ENCODE data around the gene NSD1. TPM values are rescaled to one million over a fixed set of nuclear protein-coding genes. Genes with fewer than 3 reads are reported as not detected.

NSD1 gene
- total RNA-seq, 1 experiment from 2014 or later = 62.2 TPM

DNA sequence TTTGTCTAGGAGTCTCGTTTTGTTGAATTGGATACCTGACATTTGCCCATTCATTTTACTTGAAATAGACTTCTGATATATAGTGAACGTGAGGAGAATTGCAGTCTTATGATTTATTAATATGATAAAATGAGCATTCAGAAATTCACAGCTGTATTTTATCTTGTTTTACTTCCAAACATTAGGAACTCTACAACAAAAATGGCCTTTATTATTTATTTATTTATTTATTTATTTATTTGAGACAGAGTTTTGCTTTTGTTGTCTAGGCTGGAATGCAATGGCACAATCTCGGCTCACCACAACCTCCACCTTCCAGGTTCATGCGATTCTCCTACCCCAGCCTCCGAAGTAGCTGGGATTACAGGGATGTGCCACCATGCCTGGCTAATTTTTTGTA lies 108.7 kb downstream of the NSD1 start:
- ChIA-PET CTCF (no interaction called here), POLR2A (ENCODE audit: unreplicated experiment) (no interaction called here)
- Histone ChIP-seq H3K4me2 (no peak overlapping the region), H3F3A (ENCODE audit: insufficient read depth, low read depth) (no peaks in the 10 kb centered on the region; the same call in 1 of the 2 replicates), H3K27ac (no peak overlapping the region), H3K4me3 (no peak overlapping the region), H2AFZ (no peak overlapping the region), H4K20me1 (ENCODE audit: insufficient read depth) (no peaks in the 10 kb centered on the region), H3K9me2 (ENCODE audit: insufficient read depth) (no peaks in the 10 kb centered on the region), H3K36me3 (ENCODE audit: low read depth) (peaks cover 24% of the 10 kb centered on the region; the same call in 1 of the 2 replicates), H3K9me3 (ENCODE audit: insufficient read depth, low read depth) (no peaks in the 10 kb centered on the region), H3K27me3 (ENCODE audit: insufficient read depth, low read depth) (no peaks in the 10 kb centered on the region), H3K79me2 (ENCODE audit: low read depth) (no peaks in the 10 kb centered on the region), H3K4me1 (replicated peaks; ENCODE audit: insufficient read depth) (no peaks in the 10 kb centered on the region)
- intact Hi-C loops (cut with micrococcal nuclease; ENCODE audit: unreplicated experiment) = no loop called here
- BruUV-seq (replicated peaks) = no TSS peak
- DNase-seq = no peak
- no peak for TF ChIP-seq EZH2 (IDR thresholded peaks at IDR 0.05; ENCODE audit: low read depth)
- TF ChIP-seq, protein P1, sequence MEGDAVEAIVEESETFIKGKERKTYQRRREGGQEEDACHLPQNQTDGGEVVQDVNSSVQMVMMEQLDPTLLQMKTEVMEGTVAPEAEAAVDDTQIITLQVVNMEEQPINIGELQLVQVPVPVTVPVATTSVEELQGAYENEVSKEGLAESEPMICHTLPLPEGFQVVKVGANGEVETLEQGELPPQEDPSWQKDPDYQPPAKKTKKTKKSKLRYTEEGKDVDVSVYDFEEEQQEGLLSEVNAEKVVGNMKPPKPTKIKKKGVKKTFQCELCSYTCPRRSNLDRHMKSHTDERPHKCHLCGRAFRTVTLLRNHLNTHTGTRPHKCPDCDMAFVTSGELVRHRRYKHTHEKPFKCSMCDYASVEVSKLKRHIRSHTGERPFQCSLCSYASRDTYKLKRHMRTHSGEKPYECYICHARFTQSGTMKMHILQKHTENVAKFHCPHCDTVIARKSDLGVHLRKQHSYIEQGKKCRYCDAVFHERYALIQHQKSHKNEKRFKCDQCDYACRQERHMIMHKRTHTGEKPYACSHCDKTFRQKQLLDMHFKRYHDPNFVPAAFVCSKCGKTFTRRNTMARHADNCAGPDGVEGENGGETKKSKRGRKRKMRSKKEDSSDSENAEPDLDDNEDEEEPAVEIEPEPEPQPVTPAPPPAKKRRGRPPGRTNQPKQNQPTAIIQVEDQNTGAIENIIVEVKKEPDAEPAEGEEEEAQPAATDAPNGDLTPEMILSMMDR (conservative IDR thresholded peaks at IDR 0.05) = no peak

DNA sequence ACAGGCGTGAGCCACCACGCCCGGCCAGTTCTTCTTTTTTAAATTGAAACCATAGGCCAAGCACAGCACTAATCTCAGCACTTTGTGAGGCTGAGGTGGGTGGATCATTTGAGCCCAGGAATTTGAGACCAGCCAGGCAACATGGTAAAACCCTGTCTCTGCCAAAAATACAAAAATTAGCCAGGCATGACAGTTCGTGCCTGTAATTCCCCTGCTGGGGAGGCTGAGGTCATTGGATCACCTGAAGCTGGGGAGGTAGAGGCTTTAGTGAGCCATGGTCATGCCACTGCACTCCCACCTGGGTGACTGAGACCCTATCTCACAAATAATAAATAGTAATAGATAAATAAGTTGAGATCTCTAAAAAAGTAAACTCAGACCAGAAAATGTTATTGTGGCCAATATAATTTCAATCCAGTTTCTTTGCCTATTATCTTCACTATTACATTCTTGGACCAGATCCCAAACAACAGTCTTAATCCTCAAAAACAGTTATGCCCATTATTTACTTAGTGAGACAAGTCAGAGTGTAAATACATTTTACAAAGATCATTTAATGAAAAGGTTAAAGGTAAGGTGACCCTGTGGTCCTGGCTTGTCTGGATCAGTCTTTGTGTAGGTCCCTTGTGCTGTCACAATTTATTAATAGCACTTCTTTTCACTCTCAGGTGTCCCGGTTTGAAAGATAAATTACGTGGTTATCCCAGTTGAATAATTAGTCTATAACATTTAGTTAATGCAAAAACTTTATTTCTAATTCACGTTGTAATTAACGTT lies 116.4 kb downstream of the NSD1 start:
- Histone ChIP-seq H3K4me3 (no peak overlapping the region), H4K20me1 (ENCODE audit: insufficient read depth) (no peaks in the 10 kb centered on the region; the same call in 1 of the 2 replicates), H3K9me3 (ENCODE audit: insufficient read depth, low read depth) (no peaks in the 10 kb centered on the region), H3K4me2 (no peak overlapping the region), H3K36me3 (ENCODE audit: low read depth) (peaks cover 18% of the 10 kb centered on the region), H3K9me2 (ENCODE audit: insufficient read depth) (no peaks in the 10 kb centered on the region), H3K27ac (no peak overlapping the region), H3F3A (ENCODE audit: insufficient read depth, low read depth) (no peaks in the 10 kb centered on the region; the same call in 1 of the 2 replicates), H3K4me1 (replicated peaks; ENCODE audit: insufficient read depth) (no peaks in the 10 kb centered on the region), H2AFZ (no peak overlapping the region), H3K79me2 (ENCODE audit: low read depth) (no peaks in the 10 kb centered on the region), H3K27me3 (ENCODE audit: insufficient read depth, low read depth) (no peaks in the 10 kb centered on the region)
- BruUV-seq (replicated peaks) = no TSS peak
- TF ChIP-seq, protein P1 (conservative IDR thresholded peaks at IDR 0.05) = no peak
- no peak for TF ChIP-seq EZH2 (IDR thresholded peaks at IDR 0.05; ENCODE audit: low read depth)
- ChIA-PET CTCF (no interaction called here), POLR2A (ENCODE audit: unreplicated experiment) (no interaction called here)
- DNase-seq = no peak
- intact Hi-C loops (cut with micrococcal nuclease; ENCODE audit: unreplicated experiment) = loop anchor here (5.0 kb wide), 1 partner anchor 48 kb away; no protein-coding TSS in a partner anchor

DNA sequence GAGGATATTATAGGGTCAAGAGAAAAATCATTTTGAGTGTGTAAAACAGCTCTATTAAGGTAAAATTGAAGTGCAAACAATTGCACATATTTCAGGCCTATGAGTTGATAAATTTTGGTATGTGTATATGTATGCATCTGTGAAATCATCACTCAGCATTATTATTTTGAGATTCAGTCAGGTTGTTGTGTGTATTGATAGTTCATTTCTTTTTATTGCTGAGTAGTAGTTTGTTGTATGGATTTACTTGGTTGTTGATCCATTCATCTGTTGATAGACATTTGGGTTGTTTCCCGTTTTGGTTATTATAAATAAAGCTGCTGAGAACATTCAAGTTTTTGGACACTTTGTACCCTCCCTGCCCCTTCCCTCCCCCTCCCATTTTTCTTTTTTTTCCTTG lies 119.7 kb downstream of the NSD1 start:
- Histone ChIP-seq H4K20me1 (ENCODE audit: insufficient read depth) (no peaks in the 10 kb centered on the region; the same call in 1 of the 2 replicates), H3F3A (ENCODE audit: insufficient read depth, low read depth) (no peaks in the 10 kb centered on the region), H3K36me3 (ENCODE audit: low read depth) (peaks cover 21% of the 10 kb centered on the region), H2AFZ (no peak overlapping the region), H3K27ac (no peak overlapping the region), H3K9me3 (ENCODE audit: insufficient read depth, low read depth) (no peaks in the 10 kb centered on the region), H3K4me1 (replicated peaks; ENCODE audit: insufficient read depth) (no peaks in the 10 kb centered on the region), H3K27me3 (ENCODE audit: insufficient read depth, low read depth) (no peaks in the 10 kb centered on the region), H3K79me2 (ENCODE audit: low read depth) (no peaks in the 10 kb centered on the region), H3K4me3 (no peak overlapping the region), H3K4me2 (no peak overlapping the region), H3K9me2 (ENCODE audit: insufficient read depth) (no peaks in the 10 kb centered on the region)
- TF ChIP-seq, protein P1 (conservative IDR thresholded peaks at IDR 0.05) = no peak
- no peak for TF ChIP-seq EZH2 (IDR thresholded peaks at IDR 0.05; ENCODE audit: low read depth)
- DNase-seq = no peak
- ChIA-PET CTCF (interaction anchor here (0.6 kb wide), 1 partner anchor 824 kb away, joined by 9 read pairs; no protein-coding TSS in a partner anchor), POLR2A (ENCODE audit: unreplicated experiment) (no interaction called here)
- no TSS peak for BruUV-seq (replicated peaks)
- intact Hi-C loops (cut with micrococcal nuclease; ENCODE audit: unreplicated experiment) = loop anchor here (5.0 kb wide), 1 partner anchor 51 kb away; no protein-coding TSS in a partner anchor
